ENCODE results near the gene CMC1.

GRCh38 chr3:28299705-28300104, 58.3 kb downstream of the CMC1 start:
- TF ChIP-seq CTCF (IDR thresholded peaks at IDR 0.05) (no peak), POLR2A (IDR thresholded peaks at IDR 0.05) (no peak)

All from Peyer's patch (tissue), 4 donors.